CD8-positive, alpha-beta memory T cell (primary cell): ENCODE data around the gene FAM221B. TPM values are rescaled to one million over a fixed set of nuclear protein-coding genes. Genes with fewer than 3 reads are reported as not detected.

Experiments used
- CTCF ChIA-PET: fragments of 350-600 bp; sonication (Branson Sonifier 250); formaldehyde crosslinking; loops from one replicate; lab custom pipeline; 2021; ENCODE audit warnings: antibody characterized with exemption; lab: Charles Lee
- POLR2A ChIA-PET: fragments of 350-600 bp; sonication (Branson Sonifier 250); formaldehyde crosslinking; loops from one replicate; lab custom pipeline; 2021; ENCODE audit warnings: antibody characterized with exemption; lab: Charles Lee
- DNase-seq, 5 donors: peaks; one replicate each; pipeline versions ENCODE4 v3.0.0 to v3.0.0-alpha.2; 2020 to 2022; ENCODE audit warnings: mixed read lengths in 1 of 5
- H3K27ac ChIP-seq: one replicate; pipeline ENCODE4 v1.7.0; 2013; ENCODE audit warnings: low read depth, mild to moderate bottlenecking, low read length, moderate library complexity
- H3K27me3 ChIP-seq: 2 replicates; pipeline ENCODE4 v1.7.0; 2013; ENCODE audit warnings: low read length, mild to moderate bottlenecking; ENCODE audit not compliant: insufficient read depth, poor library complexity, severe bottlenecking
- H3K36me3 ChIP-seq: 2 replicates; pipeline ENCODE4 v1.7.0; 2013; ENCODE audit warnings: mild to moderate bottlenecking, low read length, moderate library complexity; ENCODE audit not compliant: insufficient read depth
- H3K4me1 ChIP-seq: 2 replicates; pipeline ENCODE4 v1.7.0; 2013; ENCODE audit warnings: mild to moderate bottlenecking, low read length, moderate library complexity; ENCODE audit not compliant: insufficient read depth
- H3K4me3 ChIP-seq: 2 replicates; pipeline ENCODE4 v1.7.0; 2013; ENCODE audit warnings: mild to moderate bottlenecking, low read length
- H3K9me3 ChIP-seq: 2 replicates; pipeline ENCODE4 v1.7.0; 2013; ENCODE audit warnings: mild to moderate bottlenecking, low read length
- H3K27ac Mint-ChIP-seq, 8 donors: one replicate each; pipeline ENCODE4 v1.8.0; 2020 to 2021; ENCODE audit warnings: mixed read lengths in 8 of 8, mild to moderate bottlenecking in 6 of 8, inconsistent platforms in 3 of 8, moderate library complexity in 3 of 8
- H3K27me3 Mint-ChIP-seq, 2 donors: one replicate each; pipeline ENCODE4 v1.8.0; 2020 to 2021; ENCODE audit warnings: mixed read lengths in 2 of 2, mild to moderate bottlenecking in 1 of 2, moderate library complexity in 1 of 2
- H3K36me3 Mint-ChIP-seq, 3 donors: one replicate each; pipeline ENCODE4 v1.8.0; 2020 to 2021; ENCODE audit warnings: mixed read lengths in 3 of 3, inconsistent platforms in 1 of 3, mild to moderate bottlenecking in 1 of 3
- H3K4me1 Mint-ChIP-seq, 3 donors: one replicate each; pipeline ENCODE4 v1.8.0; 2020 to 2021; ENCODE audit warnings: mixed read lengths in 3 of 3, inconsistent platforms in 1 of 3, mild to moderate bottlenecking in 1 of 3
- H3K4me3 Mint-ChIP-seq, 7 donors: one replicate each; pipeline ENCODE4 v1.8.0; 2020 to 2021; ENCODE audit warnings: mixed read lengths in 7 of 7, mild to moderate bottlenecking in 6 of 7, moderate library complexity in 4 of 7, inconsistent platforms in 2 of 7
- H3K9me3 Mint-ChIP-seq, 5 donors: one replicate each; pipeline ENCODE4 v1.8.0; 2020 to 2022; ENCODE audit warnings: mixed read lengths in 5 of 5, mild to moderate bottlenecking in 3 of 5, moderate library complexity in 2 of 5, inconsistent platforms in 1 of 5
- polyA plus RNA-seq: library from polyadenylated mRNA; unstranded; fragments of 300-500 nt; fragmentation: Illumina TruSeq; gene quantifications from one replicate; pipeline ENCODE4 v1.2.3, GENCODE V29; 2021
- total RNA-seq, 2 experiments: library from RNA; stranded (reverse); gene quantifications; one replicate each; pipeline ENCODE4 v1.2.3, GENCODE V29; 2021

Gene FAM221B
- total and polyA plus RNA-seq, 3 experiments from 2014 or later = not detected

- H3K27ac ChIP-seq = no peak overlapping the region
- no peak for DNase-seq
- Mint-ChIP-seq H3K4me1 (peaks cover under 1 to 6% (median 3%) of the 10 kb centered on the region in 3 donors), H3K27me3 (no peaks in the 10 kb centered on the region), H3K9me3 (no peaks in the 10 kb centered on the region), H3K27ac (peak overlapping the region in 1 of 8 donors; percentile 74), H3K36me3 (peaks cover 5 to 63% (median 14%) of the 10 kb centered on the region in 3 donors), H3K4me3 (no peak overlapping the region)
- no peaks in the 10 kb centered on the region for H3K27me3 ChIP-seq
- ChIA-PET POLR2A (no interaction called here), CTCF (interaction anchor here (0.7 kb wide), 1 partner anchor 76 kb away, joined by 3 read pairs; no protein-coding TSS in a partner anchor)
- no peak overlapping the region for H3K4me3 ChIP-seq
- no peaks in the 10 kb centered on the region for H3K9me3 ChIP-seq
- H3K36me3 ChIP-seq = peaks cover 3% of the 10 kb centered on the region
- peaks cover under 1% of the 10 kb centered on the region for H3K4me1 ChIP-seq
Measured at GRCh38 chr9:35806101-35806500, 22.4 kb downstream of the FAM221B start.

GRCh38 chr9:35801328-35802128 is 27.0 kb downstream of the FAM221B start:
- DNase-seq = no peak
- peaks cover 3% of the 10 kb centered on the region for H3K36me3 ChIP-seq
- no peak overlapping the region for H3K27ac ChIP-seq
- H3K4me3 Mint-ChIP-seq = no peak overlapping the region
- no peaks in the 10 kb centered on the region for H3K4me1 ChIP-seq
- H3K36me3 Mint-ChIP-seq = peaks cover 5 to 55% (median 18%) of the 10 kb centered on the region in 3 donors
- H3K9me3 ChIP-seq = no peaks in the 10 kb centered on the region
- H3K27me3 ChIP-seq = no peaks in the 10 kb centered on the region
- peaks cover 0 to 1% of the 10 kb centered on the region in 2 donors for H3K27me3 Mint-ChIP-seq
- no peak overlapping the region for H3K4me3 ChIP-seq
- H3K4me1 Mint-ChIP-seq = no peaks in the 10 kb centered on the region
- POLR2A ChIA-PET = interaction anchor here (0.6 kb wide), 1 partner anchor 25 kb away, joined by 5 read pairs; no protein-coding TSS in a partner anchor
- H3K27ac Mint-ChIP-seq = peak overlapping the region in 3 of 8 donors; percentile 11 to 66 (median 18)
- CTCF ChIA-PET = interaction anchor here (1.2 to 2.3 kb wide), 2 partner anchors 11 to 23 kb away, joined by 5 read pairs; no protein-coding TSS in a partner anchor
- no peaks in the 10 kb centered on the region for H3K9me3 Mint-ChIP-seq

DNA sequence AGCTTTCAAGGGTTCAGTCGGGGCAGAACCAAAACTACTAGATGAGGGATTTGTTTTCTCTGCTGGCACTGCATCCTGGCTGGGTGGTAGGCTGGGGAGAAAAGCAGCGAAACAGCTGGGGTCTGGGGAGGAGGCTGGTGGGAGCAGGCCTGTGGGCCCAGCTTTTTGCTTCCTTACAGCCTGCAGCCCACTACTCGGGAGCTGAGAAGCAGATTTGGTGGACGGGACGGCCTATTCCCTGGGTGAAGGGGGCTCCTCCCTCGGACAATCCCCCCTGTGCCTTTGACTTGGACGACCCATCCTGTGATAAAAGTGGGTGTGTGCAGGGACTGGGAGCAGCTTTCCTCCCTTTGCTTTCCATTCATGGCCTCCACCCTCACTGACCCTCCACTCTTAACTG is 28.0 kb downstream of the FAM221B start:
- CTCF ChIA-PET = interaction anchor here (1.2 to 2.3 kb wide), 2 partner anchors 10 to 24 kb away, joined by 5 read pairs; no protein-coding TSS in a partner anchor
- H3K4me1 ChIP-seq = no peaks in the 10 kb centered on the region
- Mint-ChIP-seq H3K36me3 (peaks cover 5 to 47% (median 17%) of the 10 kb centered on the region in 3 donors), H3K4me3 (no peak overlapping the region), H3K9me3 (no peaks in the 10 kb centered on the region), H3K27me3 (peaks cover 0 to 1% of the 10 kb centered on the region in 2 donors), H3K27ac (peak overlapping the region in 1 of 8 donors; percentile 17), H3K4me1 (no peaks in the 10 kb centered on the region)
- H3K36me3 ChIP-seq = peaks cover 3% of the 10 kb centered on the region
- H3K27ac ChIP-seq = no peak overlapping the region
- POLR2A ChIA-PET = no interaction called here
- no peak overlapping the region for H3K4me3 ChIP-seq
- no peaks in the 10 kb centered on the region for H3K9me3 ChIP-seq
- no peak for DNase-seq
- no peaks in the 10 kb centered on the region for H3K27me3 ChIP-seq

- no peak for DNase-seq
- Mint-ChIP-seq H3K9me3 (no peaks in the 10 kb centered on the region), H3K27me3 (peaks cover 0 to 1% of the 10 kb centered on the region in 2 donors), H3K4me1 (peaks cover 4 to 6% (median 4%) of the 10 kb centered on the region in 3 donors), H3K27ac (peak overlapping the region in 2 of 8 donors; percentile 24 to 87), H3K36me3 (peaks cover 5 to 45% (median 15%) of the 10 kb centered on the region in 3 donors), H3K4me3 (no peak overlapping the region)
- Histone ChIP-seq H3K36me3 (no peaks in the 10 kb centered on the region), H3K27me3 (no peaks in the 10 kb centered on the region), H3K9me3 (no peaks in the 10 kb centered on the region), H3K27ac (no peak overlapping the region), H3K4me1 (no peaks in the 10 kb centered on the region), H3K4me3 (no peak overlapping the region)
- ChIA-PET CTCF (interaction anchor here (0.8 to 2.3 kb wide), 4 partner anchors 8 to 140 kb away, joined by 3 to 6 read pairs (median 4); partner anchors contain the start of gene CCDC107), POLR2A (no interaction called here)
Measured at GRCh38 chr9:35798658-35799374, 29.7 kb downstream of the FAM221B start.

GRCh38 chr9:35797311-35798109 is 31.0 kb downstream of the FAM221B start:
- ChIA-PET POLR2A (no interaction called here), CTCF (interaction anchor here (1.6 kb wide), 1 partner anchor 7 kb away, joined by 6 read pairs; no protein-coding TSS in a partner anchor)
- no peaks in the 10 kb centered on the region for H3K27me3 ChIP-seq
- H3K4me3 ChIP-seq = no peak overlapping the region
- no peaks in the 10 kb centered on the region for H3K9me3 Mint-ChIP-seq
- no peak overlapping the region for H3K4me3 Mint-ChIP-seq
- H3K9me3 ChIP-seq = no peaks in the 10 kb centered on the region
- peaks cover 4 to 6% (median 4%) of the 10 kb centered on the region in 3 donors for H3K4me1 Mint-ChIP-seq
- no peak overlapping the region for H3K27ac ChIP-seq
- peaks cover 5 to 42% (median 14%) of the 10 kb centered on the region in 3 donors for H3K36me3 Mint-ChIP-seq
- H3K4me1 ChIP-seq = no peaks in the 10 kb centered on the region
- peaks cover 0 to 1% of the 10 kb centered on the region in 2 donors for H3K27me3 Mint-ChIP-seq
- no peaks in the 10 kb centered on the region for H3K36me3 ChIP-seq
- peak overlapping the region in 3 of 8 donors; percentile 7 to 61 (median 38) for H3K27ac Mint-ChIP-seq
- DNase-seq = no peak

DNA sequence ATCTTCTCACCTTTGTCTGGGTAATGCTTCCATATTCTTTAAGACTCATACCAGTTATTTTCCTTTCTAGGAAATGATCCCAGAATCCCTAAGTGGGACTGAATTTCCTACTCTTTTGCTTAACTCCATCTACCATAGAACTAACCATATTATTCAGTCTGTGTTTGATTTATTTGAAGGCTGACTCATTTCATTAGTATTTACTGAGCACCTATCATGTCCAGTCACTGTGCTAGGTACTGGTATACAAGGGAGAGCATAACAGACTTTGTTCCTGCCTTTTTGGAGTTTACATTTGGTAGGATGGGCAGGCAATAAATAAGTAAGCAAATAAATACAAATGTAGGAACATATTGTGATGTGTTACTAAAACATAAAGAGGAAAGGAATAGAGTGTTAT is 32.8 kb downstream of the FAM221B start:
- H3K27ac Mint-ChIP-seq = peak overlapping the region in 3 of 8 donors; percentile 9 to 56 (median 20)
- H3K9me3 ChIP-seq = no peaks in the 10 kb centered on the region
- CTCF ChIA-PET = interaction anchor here (1.4 kb wide), 2 partner anchors 39 to 86 kb away, joined by 4 read pairs; no protein-coding TSS in a partner anchor
- POLR2A ChIA-PET = no interaction called here
- H3K27me3 ChIP-seq = no peaks in the 10 kb centered on the region
- H3K27ac ChIP-seq = no peak overlapping the region
- no peaks in the 10 kb centered on the region for H3K4me1 ChIP-seq
- H3K27me3 Mint-ChIP-seq = no peaks in the 10 kb centered on the region
- no peaks in the 10 kb centered on the region for H3K9me3 Mint-ChIP-seq
- H3K4me3 ChIP-seq = no peak overlapping the region
- H3K36me3 ChIP-seq = peaks cover 3% of the 10 kb centered on the region
- H3K36me3 Mint-ChIP-seq = peaks cover 0 to 26% (median 6%) of the 10 kb centered on the region in 3 donors
- DNase-seq = no peak
- no peak overlapping the region for H3K4me3 Mint-ChIP-seq
- peaks cover 4 to 6% (median 4%) of the 10 kb centered on the region in 3 donors for H3K4me1 Mint-ChIP-seq

- H3K27me3 ChIP-seq = no peaks in the 10 kb centered on the region
- Mint-ChIP-seq H3K36me3 (peaks cover 0 to 21% (median 6%) of the 10 kb centered on the region in 3 donors), H3K4me3 (no peak overlapping the region), H3K27me3 (no peaks in the 10 kb centered on the region), H3K4me1 (peaks cover 7 to 8% (median 8%) of the 10 kb centered on the region in 3 donors), H3K27ac (peak overlapping the region in 3 of 8 donors; percentile 2 to 91 (median 63)), H3K9me3 (no peaks in the 10 kb centered on the region)
- no peak overlapping the region for H3K27ac ChIP-seq
- ChIA-PET POLR2A (no interaction called here), CTCF (interaction anchor here (1.1 to 2.4 kb wide), 3 partner anchors 33 to 89 kb away, joined by 4 to 15 read pairs (median 6); no protein-coding TSS in a partner anchor)
- peaks cover 6% of the 10 kb centered on the region for H3K36me3 ChIP-seq
- no peak for DNase-seq
- no peak overlapping the region for H3K4me3 ChIP-seq
- H3K9me3 ChIP-seq = no peaks in the 10 kb centered on the region
- no peaks in the 10 kb centered on the region for H3K4me1 ChIP-seq
Measured at GRCh38 chr9:35793461-35793860, 35.1 kb downstream of the FAM221B start.
